SJCRH30 (cell line): Measurements from ENCODE around the gene COA5. TPM values are rescaled to one million over a fixed set of nuclear protein-coding genes. Genes with fewer than 3 reads are reported as not detected.
"Not testable (repeated sequence)": the region's sequence is repeated elsewhere in the genome, so short reads cannot be mapped to it uniquely, and the experiment has no call there.

Experiments used
- DNase-seq, 2 experiments: peaks; one replicate each; pipeline ENCODE4 v3.0.0-alpha.2; 2015 to 2020
- H3K27ac ChIP-seq: fragments of 250-450 bp; sonication (Bioruptor Pico); 2 replicates; pipeline ENCODE4 v1.5.1; 2020; ENCODE audit warnings: mild to moderate bottlenecking, moderate library complexity
- H3K27me3 ChIP-seq: fragments of 250-450 bp; sonication (Bioruptor Pico); 2 replicates; pipeline ENCODE4 v1.5.1; 2020; ENCODE audit warnings: mild to moderate bottlenecking, moderate library complexity
- H3K36me3 ChIP-seq: fragments of 250-450 bp; sonication (Bioruptor Pico); 2 replicates; pipeline ENCODE4 v1.5.1; 2020; ENCODE audit warnings: mild to moderate bottlenecking, moderate library complexity
- H3K4me1 ChIP-seq: fragments of 250-450 bp; sonication (Bioruptor Pico); 2 replicates; pipeline ENCODE4 v1.5.1; 2020; ENCODE audit warnings: mild to moderate bottlenecking, moderate library complexity
- H3K4me3 ChIP-seq: fragments of 250-450 bp; sonication (Bioruptor Pico); 2 replicates; pipeline ENCODE4 v1.5.1; 2020; ENCODE audit warnings: mild to moderate bottlenecking, moderate library complexity
- H3K9me3 ChIP-seq: fragments of 250-450 bp; sonication (Bioruptor Pico); replicated peaks from 2 replicates; pipeline ENCODE4 v1.5.1; 2020; ENCODE audit warnings: mild to moderate bottlenecking, moderate library complexity
- total RNA-seq: library from RNA; depleted of rRNA; stranded (reverse); fragments of >200 nt; shearing (Covaris generic); gene quantifications from 2 replicates; pipeline ENCODE4 v1.2.3, GENCODE V29; 2014

COA5 gene
- total RNA-seq, 1 experiment from 2014 or later = 37.6 TPM

DNA sequence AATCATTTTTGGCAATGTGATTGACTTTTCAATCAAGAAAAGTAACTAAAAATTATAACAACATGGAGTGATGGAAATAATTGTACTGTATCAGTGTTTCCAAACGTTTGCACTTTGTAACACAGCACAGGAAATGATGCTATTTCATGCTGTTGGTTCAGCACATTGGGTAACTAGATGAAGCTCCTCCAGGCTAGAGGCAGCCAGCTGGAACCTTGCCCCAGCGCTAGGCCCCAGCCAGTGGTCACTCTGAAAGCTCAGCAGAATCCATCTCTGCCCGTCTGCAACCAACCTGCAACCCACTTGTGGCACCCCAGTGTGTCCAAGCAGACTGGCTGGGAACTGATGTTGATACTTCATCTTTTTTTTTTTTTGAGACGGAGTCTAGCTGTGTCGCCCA, 15.3 kb upstream of the COA5 start:
- Histone ChIP-seq H3K4me1 (no peaks in the 10 kb centered on the region), H3K36me3 (peaks cover 2% of the 10 kb centered on the region; the same call in 1 of the 2 replicates), H3K27ac (no peak overlapping the region), H3K4me3 (no peak overlapping the region), H3K9me3 (no peaks in the 10 kb centered on the region), H3K27me3 (no peaks in the 10 kb centered on the region)
- DNase-seq = no peak

DNA sequence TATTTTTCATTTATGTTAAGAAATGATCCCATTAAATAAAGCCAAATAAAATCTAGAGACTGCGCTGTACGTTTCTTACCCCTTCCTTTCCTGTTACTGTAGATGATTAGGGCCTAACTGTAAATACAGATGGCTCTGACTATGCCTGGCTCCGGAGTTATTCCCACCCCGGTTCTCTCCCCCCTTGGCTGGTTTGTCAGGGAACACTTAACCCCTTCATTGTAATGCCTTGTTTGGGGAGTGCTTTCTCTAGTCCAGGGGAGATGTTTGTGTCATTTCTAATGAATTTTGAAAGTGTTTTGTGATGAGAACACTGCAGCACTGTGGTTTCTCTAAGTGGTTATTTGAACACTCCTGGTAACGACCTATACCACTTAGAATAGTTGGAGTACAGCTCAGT, 8.8 kb upstream of the COA5 start:
- no peak overlapping the region for H3K27ac ChIP-seq
- H3K27me3 ChIP-seq = no peaks in the 10 kb centered on the region
- DNase-seq = no peak
- no peak overlapping the region for H3K4me3 ChIP-seq
- peaks cover 48% of the 10 kb centered on the region for H3K36me3 ChIP-seq
- no peaks in the 10 kb centered on the region for H3K9me3 ChIP-seq
- H3K4me1 ChIP-seq = no peaks in the 10 kb centered on the region

- H3K36me3 ChIP-seq = peaks cover 60% of the 10 kb centered on the region
- no peaks in the 10 kb centered on the region for H3K27me3 ChIP-seq
- no peaks in the 10 kb centered on the region for H3K9me3 ChIP-seq
- H3K27ac ChIP-seq = no peak overlapping the region
- DNase-seq = no peak
- H3K4me3 ChIP-seq = no peak overlapping the region
- no peaks in the 10 kb centered on the region for H3K4me1 ChIP-seq
Observed at GRCh38 chr2:98615481-98615880, 7.2 kb upstream of the COA5 start.

GRCh38 chr2:98614024-98614739, 5.9 kb upstream of the COA5 start:
- H3K9me3 ChIP-seq = no peaks in the 10 kb centered on the region
- H3K27me3 ChIP-seq = no peaks in the 10 kb centered on the region
- no peak overlapping the region for H3K27ac ChIP-seq
- peaks cover 63% of the 10 kb centered on the region for H3K36me3 ChIP-seq
- H3K4me1 ChIP-seq = peaks cover 4% of the 10 kb centered on the region; the same call in 1 of the 2 replicates
- no peak overlapping the region for H3K4me3 ChIP-seq
- DNase-seq = no peak

DNA sequence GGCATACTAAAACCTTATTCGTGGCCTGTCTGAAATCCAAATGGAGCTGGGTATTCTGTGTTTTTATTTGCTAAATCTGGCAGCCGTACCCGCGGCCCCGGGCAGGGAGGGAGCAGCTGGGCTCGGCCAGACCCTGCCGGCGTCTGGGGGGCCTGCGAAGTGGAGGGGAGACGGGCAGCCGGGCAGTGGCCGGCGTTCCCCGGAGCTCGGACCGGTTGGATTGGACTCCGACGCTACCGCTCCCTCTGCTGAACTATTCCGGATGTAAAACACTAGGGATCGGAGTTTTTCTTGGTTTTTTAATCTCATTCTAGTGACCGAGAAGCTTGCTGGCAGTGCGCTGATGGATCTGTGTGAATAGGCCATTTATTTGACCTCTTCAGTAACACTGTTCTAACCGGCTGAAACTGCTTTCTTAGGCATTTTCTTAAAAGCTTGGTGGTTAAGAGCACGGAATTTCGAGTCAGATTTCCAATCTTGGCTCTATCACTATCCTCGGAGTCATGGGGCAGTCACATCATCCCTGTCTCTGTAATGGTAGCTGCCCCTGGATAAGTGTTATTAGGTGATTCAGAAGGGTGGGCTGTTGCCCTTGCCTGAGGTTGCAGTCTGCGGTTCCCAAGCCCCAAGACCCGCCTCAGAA, 771 bp upstream of the COA5 start:
- H3K4me1 ChIP-seq = peaks cover 7% of the 10 kb centered on the region
- peaks cover 33% of the 10 kb centered on the region for H3K36me3 ChIP-seq
- H3K27me3 ChIP-seq = no peaks in the 10 kb centered on the region
- no peaks in the 10 kb centered on the region for H3K9me3 ChIP-seq
- DNase-seq = peak; percentile 22 to 28
- H3K4me3 ChIP-seq = peak overlapping the region; percentile 82
- H3K27ac ChIP-seq = peak overlapping the region; percentile 81

GRCh38 chr2:98607741-98608115, 584 bp downstream of the COA5 start:
- Histone ChIP-seq H3K36me3 (peaks cover 21% of the 10 kb centered on the region), H3K27ac (peak overlapping the region; percentile 81), H3K4me1 (peaks cover 7% of the 10 kb centered on the region), H3K27me3 (no peaks in the 10 kb centered on the region), H3K9me3 (no peaks in the 10 kb centered on the region), H3K4me3 (peak overlapping the region; percentile 82)
- DNase-seq = no peak

DNA sequence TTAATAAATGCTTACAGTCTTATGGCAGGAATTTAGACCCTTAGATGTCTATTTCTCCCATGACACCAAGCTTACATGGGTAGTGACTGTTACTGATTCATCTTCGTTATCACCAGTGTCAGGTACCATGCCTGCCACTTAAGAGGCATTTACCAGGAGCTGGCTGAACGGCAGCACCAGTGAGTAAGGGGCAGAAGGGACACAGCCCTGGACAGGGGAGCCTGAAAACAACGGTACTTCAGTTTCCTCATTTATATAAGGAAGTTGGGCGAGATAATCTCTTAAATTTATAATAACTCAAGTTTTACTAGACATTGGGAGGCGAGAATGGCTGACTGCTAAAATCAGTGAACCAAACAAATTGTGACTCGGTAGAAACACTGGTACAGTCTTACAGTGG, 1.2 kb downstream of the COA5 start:
- peaks cover 7% of the 10 kb centered on the region for H3K4me1 ChIP-seq
- H3K9me3 ChIP-seq = no peaks in the 10 kb centered on the region
- no peak overlapping the region for H3K27ac ChIP-seq
- no peaks in the 10 kb centered on the region for H3K27me3 ChIP-seq
- peak overlapping the region; percentile 82 for H3K4me3 ChIP-seq
- DNase-seq = no peak
- H3K36me3 ChIP-seq = peaks cover 18% of the 10 kb centered on the region

- Histone ChIP-seq H3K4me3 (no peak overlapping the region), H3K9me3 (no peaks in the 10 kb centered on the region), H3K27ac (no peak overlapping the region), H3K36me3 (peaks cover 23% of the 10 kb centered on the region), H3K27me3 (no peaks in the 10 kb centered on the region), H3K4me1 (peaks cover 7% of the 10 kb centered on the region)
- DNase-seq = no peak
Observed at GRCh38 chr2:98606431-98606830, 1.9 kb downstream of the COA5 start.

DNA sequence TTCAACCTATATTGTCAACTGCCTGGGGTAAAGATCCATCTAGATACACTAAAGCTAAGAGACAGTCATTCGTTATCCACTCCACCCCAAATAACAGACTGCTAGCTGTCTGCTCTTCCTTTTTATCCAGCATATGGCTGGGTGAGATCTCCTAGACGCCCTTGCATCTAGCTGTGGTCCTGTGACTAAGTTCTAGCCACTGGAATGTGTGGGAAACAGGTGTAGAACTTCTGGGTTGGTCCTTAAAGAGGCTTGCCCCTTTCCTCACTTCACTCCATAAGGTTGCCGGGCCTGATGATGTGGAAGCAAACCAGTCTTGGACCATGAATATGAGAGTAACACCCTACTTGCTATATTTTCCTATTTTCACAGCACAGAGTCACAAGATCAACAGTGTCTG, 3.2 kb downstream of the COA5 start:
- H3K27me3 ChIP-seq = no peaks in the 10 kb centered on the region
- H3K4me1 ChIP-seq = peaks cover 6% of the 10 kb centered on the region
- no peak overlapping the region for H3K27ac ChIP-seq
- H3K36me3 ChIP-seq = peaks cover 21% of the 10 kb centered on the region; the same call in 1 of the 2 replicates
- no peak overlapping the region for H3K4me3 ChIP-seq
- H3K9me3 ChIP-seq = no peaks in the 10 kb centered on the region
- peak in 1 of 2 experiments; percentile 28 for DNase-seq

DNA sequence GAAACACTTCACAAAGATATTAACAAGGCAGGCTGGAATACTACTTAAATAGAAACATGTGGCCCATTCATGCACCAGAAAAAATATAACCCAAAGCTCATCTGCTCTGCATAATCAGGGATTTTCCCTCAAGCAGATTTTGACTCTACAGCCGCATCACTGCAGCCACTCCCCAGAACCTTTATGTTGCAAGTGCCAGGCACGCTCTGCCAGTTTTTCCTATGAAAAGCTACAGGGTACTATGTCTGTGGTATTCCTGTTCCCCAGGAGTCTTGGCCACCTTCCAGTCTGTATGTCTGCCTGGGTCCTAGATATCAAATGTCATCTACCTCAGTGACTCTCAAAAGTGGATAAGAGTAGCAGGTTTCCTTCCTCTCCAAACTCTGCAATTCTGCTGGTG, 3.8 kb downstream of the COA5 start:
- H3K36me3 ChIP-seq = peaks cover 24% of the 10 kb centered on the region
- no peak overlapping the region for H3K27ac ChIP-seq
- no peak overlapping the region for H3K4me3 ChIP-seq
- peak in 1 of 2 experiments; percentile 19 for DNase-seq
- peaks cover 3% of the 10 kb centered on the region; the same call in 1 of the 2 replicates for H3K4me1 ChIP-seq
- H3K9me3 ChIP-seq = no peaks in the 10 kb centered on the region
- no peaks in the 10 kb centered on the region for H3K27me3 ChIP-seq

DNA sequence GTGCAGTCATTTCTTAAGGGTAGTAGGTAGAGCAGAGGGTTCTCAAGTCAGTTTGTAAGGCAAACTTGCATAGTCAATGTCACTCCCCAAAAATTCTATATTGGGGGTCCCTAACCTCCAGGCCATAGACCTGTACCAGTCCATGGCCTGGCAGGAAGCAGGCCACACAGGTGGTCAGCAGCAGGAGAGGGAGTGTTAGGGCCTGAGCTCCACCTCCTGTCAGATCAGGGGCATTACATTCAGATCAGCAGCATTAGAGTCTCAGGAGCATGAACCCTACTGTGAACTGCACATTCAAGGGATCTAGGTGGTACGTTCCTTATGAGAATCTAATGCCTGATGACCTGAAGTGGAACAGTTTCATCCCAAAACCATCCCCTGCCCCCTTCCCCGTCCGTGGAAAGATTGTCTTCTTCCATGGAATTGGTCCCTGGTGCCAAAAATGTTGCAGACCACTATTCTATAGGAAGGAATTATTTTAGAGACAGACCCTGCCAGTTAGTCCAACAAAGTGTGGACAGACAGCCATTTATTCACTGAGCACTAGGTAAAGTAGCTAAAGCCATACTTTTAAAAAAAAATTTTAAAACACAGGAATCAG, 6.7 kb downstream of the COA5 start:
- DNase-seq = peak; percentile 35 to 63
- Histone ChIP-seq H3K27ac (no peak overlapping the region), H3K4me3 (no peak overlapping the region), H3K27me3 (no peaks in the 10 kb centered on the region), H3K36me3 (peaks cover 33% of the 10 kb centered on the region), H3K4me1 (no peaks in the 10 kb centered on the region), H3K9me3 (no peaks in the 10 kb centered on the region)

GRCh38 chr2:98598781-98599428, 9.4 kb downstream of the COA5 start:
- Histone ChIP-seq H3K27me3 (no peaks in the 10 kb centered on the region), H3K36me3 (peaks cover 33% of the 10 kb centered on the region), H3K9me3 (peaks cover 4% of the 10 kb centered on the region; the same call in 1 of the 2 replicates), H3K4me1 (no peaks in the 10 kb centered on the region), H3K4me3 (no peak overlapping the region), H3K27ac (no peak overlapping the region)
- DNase-seq = no peak

GRCh38 chr2:98594665-98595064, 13.6 kb downstream of the COA5 start:
- not testable (repeated sequence) for DNase-seq, H3K9me3 ChIP-seq, H3K27me3 ChIP-seq, H3K4me1 ChIP-seq, H3K4me3 ChIP-seq, H3K27ac ChIP-seq
- peaks cover 11% of the 10 kb centered on the region for H3K36me3 ChIP-seq

DNA sequence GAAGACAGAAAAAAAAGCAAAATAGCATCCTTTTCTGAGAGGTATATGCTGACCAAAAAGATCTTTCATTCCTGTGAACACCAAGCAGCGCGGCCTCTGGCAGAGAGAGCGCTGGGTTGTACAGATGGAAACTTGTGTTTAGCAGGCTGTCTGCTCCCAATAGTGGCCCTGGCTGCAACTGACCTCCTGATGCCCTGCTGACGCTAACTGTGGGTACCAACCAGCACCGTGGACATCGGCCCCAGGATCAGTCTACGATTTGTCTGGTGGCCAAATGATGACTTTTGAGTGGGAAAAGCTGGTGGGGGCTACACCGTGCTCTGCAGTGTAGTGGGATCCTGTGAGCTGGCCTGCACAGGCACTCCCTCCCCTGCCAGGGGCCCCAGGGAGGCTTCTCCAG, 15.7 kb downstream of the COA5 start:
- Histone ChIP-seq H3K9me3 (peaks cover 4% of the 10 kb centered on the region; the same call in 1 of the 2 replicates), H3K27me3 (no peaks in the 10 kb centered on the region), H3K36me3 (0 out of 2 replicates have a peak, but pooled peaks cover 4% of the 10 kb centered on the region), H3K4me1 (no peaks in the 10 kb centered on the region), H3K27ac (no peak overlapping the region), H3K4me3 (no peak overlapping the region)
- no peak for DNase-seq

DNA sequence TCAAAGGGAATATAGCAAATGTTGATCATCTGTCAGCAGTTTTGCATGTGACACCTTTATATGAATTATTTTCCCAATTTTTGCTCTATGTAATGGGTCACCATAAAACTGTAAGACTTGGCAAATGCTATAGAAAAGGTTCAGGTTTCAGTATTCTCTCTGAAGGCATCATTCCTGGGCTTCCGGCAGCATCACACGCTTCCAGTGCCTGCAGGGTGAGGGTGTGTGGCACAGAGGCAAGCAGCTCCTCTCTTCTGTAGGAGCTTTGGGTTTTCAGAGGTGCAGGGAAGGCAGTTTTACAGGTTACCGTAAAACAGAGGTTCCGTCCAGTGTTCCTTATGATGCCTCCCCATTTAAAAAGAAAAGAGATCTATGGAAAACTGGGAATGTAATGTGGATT, 18.8 kb downstream of the COA5 start:
- Histone ChIP-seq H3K9me3 (peaks cover 4% of the 10 kb centered on the region; the same call in 1 of the 2 replicates), H3K36me3 (0 out of 2 replicates have a peak, but pooled peaks cover 5% of the 10 kb centered on the region), H3K27ac (no peak overlapping the region), H3K4me1 (no peaks in the 10 kb centered on the region), H3K4me3 (no peak overlapping the region), H3K27me3 (no peaks in the 10 kb centered on the region)
- DNase-seq = no peak
